Activated CD8-positive, alpha-beta memory T cell treated with anti-CD3 and anti-CD28 coated beads for 36 hours (primary cell): ENCODE data around the gene FAM186B. TPM values are rescaled to one million over a fixed set of nuclear protein-coding genes. Genes with fewer than 3 reads are reported as not detected.
"Not testable (repeated sequence)": the region's sequence is repeated elsewhere in the genome, so short reads cannot be mapped to it uniquely, and the experiment has no call there.

ENCODE experiments used
- CTCF ChIA-PET: fragments of 350-600 bp; sonication (Branson Sonifier 250); formaldehyde crosslinking; loops from one replicate; lab custom pipeline; 2021; ENCODE audit warnings: antibody characterized with exemption; lab: Charles Lee
- POLR2A ChIA-PET: fragments of 350-600 bp; sonication (Branson Sonifier 250); formaldehyde crosslinking; loops from one replicate; lab custom pipeline; 2021; ENCODE audit warnings: antibody characterized with exemption; lab: Charles Lee
- total RNA-seq, 2 experiments: library from RNA; stranded (reverse); gene quantifications; one replicate each; pipeline ENCODE4 v1.2.3, GENCODE V29; 2021

FAM186B gene
- total RNA-seq, 2 experiments from 2014 or later = 0.17 TPM; not detected in 1

- POLR2A ChIA-PET = interaction anchor here (0.6 to 1.4 kb wide), 7 partner anchors 40 to 462 kb away, joined by 3 to 5 read pairs (median 4); no protein-coding TSS in a partner anchor
- CTCF ChIA-PET = interaction anchor here (0.6 to 3.8 kb wide), 18 partner anchors 10 to 275 kb away, joined by 3 to 17 read pairs (median 3); partner anchors contain the start of gene TMBIM6
Measured at GRCh38 chr12:49622501-49623141, 17.2 kb upstream of the FAM186B start.

- CTCF ChIA-PET = interaction anchor here (0.6 to 3.8 kb wide), 11 partner anchors 11 to 275 kb away, joined by 3 to 17 read pairs (median 3); no protein-coding TSS in a partner anchor
- POLR2A ChIA-PET = interaction anchor here (1.1 kb wide), 1 partner anchor 41 kb away, joined by 5 read pairs; no protein-coding TSS in a partner anchor
Measured at GRCh38 chr12:49621651-49622500, 16.4 kb upstream of the FAM186B start.

DNA sequence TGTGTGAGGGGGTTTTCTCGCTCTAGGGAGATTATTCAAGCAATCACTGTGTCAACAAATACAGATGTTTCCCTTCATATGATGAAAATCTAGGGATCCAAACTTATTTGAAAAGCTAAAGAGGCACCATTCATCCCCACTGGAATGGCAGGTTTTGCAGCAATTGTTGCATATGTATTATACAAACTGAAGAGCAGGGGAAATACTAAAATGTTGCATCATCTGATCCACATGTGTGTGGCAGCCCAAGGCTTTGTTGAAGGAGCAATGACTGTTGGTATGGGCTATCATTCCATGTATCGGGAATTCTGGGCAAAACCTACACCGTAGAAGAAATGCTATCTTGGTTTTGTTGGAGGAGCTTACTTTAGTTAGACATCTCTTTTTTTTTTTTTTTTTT, 13.8 kb upstream of the FAM186B start:
- POLR2A ChIA-PET = interaction anchor here (0.6 kb wide), 2 partner anchors 12 to 352 kb away, joined by 3 to 4 read pairs; no protein-coding TSS in a partner anchor
- CTCF ChIA-PET = interaction anchor here (1.3 kb wide), 1 partner anchor 38 kb away, joined by 4 read pairs; no protein-coding TSS in a partner anchor

- ChIA-PET CTCF (interaction anchor here (1.3 kb wide), 1 partner anchor 38 kb away, joined by 4 read pairs; no protein-coding TSS in a partner anchor), POLR2A (no interaction called here)
Measured at GRCh38 chr12:49618576-49618975, 13.1 kb upstream of the FAM186B start.

DNA sequence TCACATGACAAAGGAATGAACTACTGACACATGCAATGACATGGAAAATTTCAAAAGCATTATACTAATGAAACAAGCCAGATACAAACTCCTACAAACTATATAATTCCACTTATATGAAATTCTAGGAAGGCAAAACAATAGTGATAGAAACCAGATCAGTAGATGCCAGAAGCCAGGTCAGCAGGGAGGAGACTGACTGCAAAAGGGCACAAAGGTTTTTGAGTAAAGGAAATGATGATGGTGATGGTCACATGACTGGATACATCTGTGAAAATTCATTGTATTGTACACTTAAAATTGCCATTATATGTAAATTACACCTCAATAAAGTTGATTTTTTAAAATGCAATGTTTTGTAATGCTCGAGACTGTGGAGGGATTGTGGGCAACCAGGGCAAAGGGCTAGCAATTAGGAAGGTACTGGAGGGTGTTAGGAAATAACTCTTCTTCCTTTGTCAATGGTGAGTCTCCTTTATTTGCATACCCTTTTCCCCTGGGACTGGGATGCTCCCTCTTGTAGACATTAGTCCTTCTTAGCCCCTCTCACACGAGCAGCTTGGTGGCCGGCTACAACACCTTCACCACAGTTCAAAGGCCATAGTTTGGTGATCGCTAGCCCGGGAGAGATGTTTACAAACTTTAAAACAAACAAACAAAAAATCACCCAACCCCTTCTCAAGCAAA, 11.2 kb upstream of the FAM186B start:
- POLR2A ChIA-PET = no interaction called here
- CTCF ChIA-PET = interaction anchor here (1.6 kb wide), 1 partner anchor 15 kb away, joined by 4 read pairs; no protein-coding TSS in a partner anchor

DNA sequence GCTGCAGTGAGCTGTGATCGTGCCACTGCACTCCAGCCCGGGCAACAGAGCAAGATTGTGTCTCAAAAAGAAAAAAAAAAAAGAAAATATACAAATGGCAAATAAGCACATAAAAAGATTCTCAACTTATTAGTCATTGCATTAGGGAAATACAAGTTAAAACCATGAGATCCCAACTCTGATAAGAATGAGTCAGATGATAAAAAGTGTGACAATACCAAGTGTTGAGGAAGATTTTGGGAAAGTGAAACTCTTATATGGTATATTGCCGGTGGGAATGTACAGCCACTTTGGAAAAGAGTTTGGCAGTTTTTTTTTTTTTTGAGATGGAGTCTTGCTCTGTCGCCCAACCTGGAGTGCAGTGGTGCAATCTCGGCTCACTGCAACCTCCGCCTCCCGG, 10.3 kb upstream of the FAM186B start:
- POLR2A ChIA-PET = no interaction called here
- CTCF ChIA-PET = interaction anchor here (0.7 kb wide), 1 partner anchor 1286 kb away, joined by 3 read pairs; no protein-coding TSS in a partner anchor

GRCh38 chr12:49612210-49612609, 6.8 kb upstream of the FAM186B start:
- ChIA-PET CTCF (interaction anchor here (0.7 kb wide), 1 partner anchor 495 kb away, joined by 3 read pairs; no protein-coding TSS in a partner anchor), POLR2A (no interaction called here)

DNA sequence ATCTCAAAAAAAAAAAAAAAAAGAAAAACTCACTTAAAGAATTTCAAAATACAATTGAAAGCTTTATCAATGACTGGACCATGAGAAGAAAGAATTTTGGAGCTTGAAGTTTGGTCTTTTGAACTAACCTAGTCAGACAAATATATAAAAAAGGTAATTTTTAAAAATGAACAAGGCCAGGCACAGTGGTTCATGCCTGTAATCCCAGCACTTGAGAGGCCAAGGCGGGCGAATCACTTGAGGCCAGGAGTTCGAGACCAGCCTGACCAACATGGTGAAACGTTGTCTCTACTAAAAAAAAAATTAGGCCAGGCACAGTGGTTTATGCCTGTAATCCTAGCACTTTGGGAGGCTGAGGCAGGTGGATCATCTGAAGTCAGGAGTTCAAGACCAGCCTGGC, 5.3 kb upstream of the FAM186B start:
- CTCF ChIA-PET = not testable (repeated sequence)
- POLR2A ChIA-PET = interaction anchor here (0.6 kb wide), 1 partner anchor 1080 kb away, joined by 4 read pairs; no protein-coding TSS in a partner anchor

DNA sequence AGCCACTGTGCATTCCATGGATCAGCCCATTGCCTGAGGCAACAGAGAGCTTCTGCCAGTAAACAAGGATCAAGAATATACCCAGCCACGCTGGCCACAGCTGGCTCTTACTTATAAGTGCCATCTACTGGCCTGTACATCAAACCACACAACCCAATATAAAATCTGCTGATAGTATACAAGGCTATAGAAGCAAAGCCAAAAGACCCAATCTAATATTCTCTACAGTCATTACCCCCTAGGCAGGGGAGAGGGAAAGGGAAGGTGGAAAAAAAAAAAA, 4.4 kb upstream of the FAM186B start:
- ChIA-PET POLR2A (no interaction called here), CTCF (interaction anchor here (0.6 kb wide), 2 partner anchors 237 to 360 kb away, joined by 3 to 4 read pairs; no protein-coding TSS in a partner anchor)

GRCh38 chr12:49609059-49609874, 3.8 kb upstream of the FAM186B start:
- ChIA-PET POLR2A (no interaction called here), CTCF (interaction anchor here (0.6 to 0.8 kb wide), 2 partner anchors 236 to 503 kb away, joined by 3 to 4 read pairs; partner anchors contain the start of gene COX14)

- ChIA-PET POLR2A (no interaction called here), CTCF (interaction anchor here (0.7 kb wide), 1 partner anchor 24 kb away, joined by 3 read pairs; no protein-coding TSS in a partner anchor)
Measured at GRCh38 chr12:49604856-49605255, 583 bp downstream of the FAM186B start.

GRCh38 chr12:49603721-49604120, 1.7 kb downstream of the FAM186B start:
- ChIA-PET CTCF (no interaction called here), POLR2A (no interaction called here)

GRCh38 chr12:49599961-49600360, 5.5 kb downstream of the FAM186B start:
- ChIA-PET CTCF (no interaction called here), POLR2A (no interaction called here)

GRCh38 chr12:49598527-49598926, 6.9 kb downstream of the FAM186B start:
- CTCF ChIA-PET = no interaction called here

GRCh38 chr12:49588721-49589516, 16.5 kb downstream of the FAM186B start:
- ChIA-PET POLR2A (no interaction called here), CTCF (interaction anchor here (1.1 kb wide), 1 partner anchor 9 kb away, joined by 3 read pairs; no protein-coding TSS in a partner anchor)

More at GRCh38 chr12:49598527-49598926, 6.9 kb downstream of the FAM186B start:
- POLR2A ChIA-PET = no interaction called here

- POLR2A ChIA-PET = no interaction called here
- CTCF ChIA-PET = interaction anchor here (1.1 kb wide), 1 partner anchor 8 kb away, joined by 3 read pairs; no protein-coding TSS in a partner anchor
Measured at GRCh38 chr12:49588281-49588680, 17.2 kb downstream of the FAM186B start.

DNA sequence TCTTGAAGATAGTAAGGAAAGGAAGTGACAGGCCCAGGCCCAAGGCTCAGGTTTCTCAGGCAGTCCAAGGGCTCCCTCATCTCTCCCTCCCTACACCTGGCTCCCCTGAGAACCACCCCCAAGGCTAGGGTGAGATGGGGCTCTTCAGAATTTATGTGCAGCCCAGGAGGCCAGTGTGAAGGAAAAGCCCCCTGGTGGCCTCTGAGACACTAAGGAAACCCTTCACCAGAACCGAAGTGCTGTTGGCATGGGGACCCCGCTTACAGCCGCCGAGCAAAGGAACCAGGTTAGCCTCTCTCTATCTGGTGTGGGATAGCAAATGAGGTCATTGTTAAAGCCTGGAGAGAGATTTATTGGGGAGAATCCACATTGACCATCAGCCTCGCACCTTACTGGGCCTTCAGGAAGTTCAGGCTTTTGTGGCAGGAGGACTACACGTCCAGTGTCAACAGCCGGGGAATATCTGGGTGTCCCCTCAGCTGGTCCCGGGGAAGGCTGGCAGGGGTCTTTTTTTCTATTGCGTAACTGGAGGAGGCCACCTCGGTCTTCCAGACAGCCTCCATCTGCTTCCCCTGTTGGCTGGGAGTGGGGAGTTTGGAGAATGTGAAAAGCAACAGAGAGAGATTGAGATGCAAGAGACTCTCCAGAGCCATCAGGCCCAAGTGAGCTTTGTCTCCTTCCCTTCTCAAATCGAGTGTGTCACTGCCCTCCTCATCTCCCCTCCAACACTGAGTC, 18.1 kb downstream of the FAM186B start:
- CTCF ChIA-PET = no interaction called here

More for the DNA sequence above, 18.1 kb downstream of the FAM186B start:
- POLR2A ChIA-PET = no interaction called here
